Keratinocyte (primary cell): Measurements from ENCODE around the gene CCDC107. TPM values are rescaled to one million over a fixed set of nuclear protein-coding genes. Genes with fewer than 3 reads are reported as not detected.

Experiments
- DNase-seq: peaks from one replicate; pipeline ENCODE4 v3.0.0-alpha.2; 2011; ENCODE audit warnings: low read depth, missing footprints, low spot score
- FAIRE-seq: peaks from 2 replicates; lab custom pipeline; 2011; peaks lifted over from hg19 to GRCh38; lab: Jason Lieb, UNC
- H2AFZ ChIP-seq: 2 replicates; pipeline ENCODE4 v1.6.0; 2012; ENCODE audit warnings: low read length, control low read depth, inconsistent platforms; ENCODE audit not compliant: control insufficient read depth
- H3K27ac ChIP-seq: 2 replicates; pipeline ENCODE4 v1.5.1; 2011; ENCODE audit warnings: low read length; ENCODE audit not compliant: control insufficient read depth, insufficient read depth
- H3K27me3 ChIP-seq: 3 replicates; pipeline ENCODE4 v1.6.0; 2011; ENCODE audit warnings: low read length; ENCODE audit not compliant: control insufficient read depth, insufficient read depth; ENCODE audit errors: extremely low read depth
- H3K36me3 ChIP-seq, 2 experiments: 2 replicates in 1 of 2; 3 replicates in 1 of 2; pipeline ENCODE4 v1.5.1; 2011; ENCODE audit warnings: low read length in 2 of 2, mild to moderate bottlenecking in 1 of 2; ENCODE audit not compliant: control insufficient read depth in 2 of 2, insufficient read depth in 2 of 2; ENCODE audit errors: extremely low read depth in 1 of 2
- H3K4me1 ChIP-seq: 3 replicates; pipeline ENCODE4 v1.5.1; 2011; ENCODE audit warnings: low read length; ENCODE audit not compliant: control insufficient read depth, insufficient read depth; ENCODE audit errors: extremely low read depth
- H3K4me2 ChIP-seq: 3 replicates; pipeline ENCODE4 v1.6.0; 2011; ENCODE audit warnings: low read depth, low read length; ENCODE audit not compliant: control insufficient read depth, insufficient read depth; ENCODE audit errors: extremely low read depth
- H3K4me3 ChIP-seq, 3 experiments: fragments of 200-600 bp in 1 of 3; sonication (generic) in 1 of 3; 2 replicates in 2 of 3; 3 replicates in 1 of 3; pipeline ENCODE4 v1.5.1; 2011 to 2016; ENCODE audit warnings: low read length in 3 of 3, mild to moderate bottlenecking in 3 of 3, control low read depth in 2 of 3, inconsistent platforms in 1 of 3, low read depth in 1 of 3, mixed read lengths in 1 of 3, mixed run types in 1 of 3, moderate library complexity in 1 of 3; ENCODE audit not compliant: control insufficient read depth in 2 of 3, insufficient read depth in 2 of 3; ENCODE audit errors: extremely low read depth in 1 of 3
- H3K79me2 ChIP-seq: 2 replicates; pipeline ENCODE4 v1.6.0; 2012; ENCODE audit warnings: low read length; ENCODE audit not compliant: control insufficient read depth, insufficient read depth
- H3K9ac ChIP-seq: 3 replicates; pipeline ENCODE4 v1.6.0; 2011; ENCODE audit warnings: low read length; ENCODE audit not compliant: control insufficient read depth, insufficient read depth; ENCODE audit errors: extremely low read depth
- H3K9me1 ChIP-seq: 3 replicates; pipeline ENCODE4 v1.6.0; 2011; ENCODE audit warnings: low read length; ENCODE audit not compliant: control insufficient read depth, insufficient read depth; ENCODE audit errors: extremely low read depth
- H3K9me3 ChIP-seq: 2 replicates; pipeline ENCODE4 v1.5.1; 2012; ENCODE audit warnings: low read depth, low read length; ENCODE audit not compliant: control insufficient read depth
- H4K20me1 ChIP-seq: 3 replicates; pipeline ENCODE4 v1.6.0; 2011; ENCODE audit warnings: low read length; ENCODE audit not compliant: control insufficient read depth, insufficient read depth; ENCODE audit errors: extremely low read depth
- EZH2 ChIP-seq: IDR thresholded peaks from one replicate; pipeline ENCODE4 v1.6.1; 2012; ENCODE audit warnings: inconsistent platforms, mild to moderate bottlenecking, low read length, moderate library complexity
- dilution Hi-C: fragments of 300-500 bp; cut with MboI; formaldehyde crosslinking; loops from one replicate; pipeline ENCODE4 v1.7.0; 2020; ENCODE audit warnings: low sequenced_read_pairs; ENCODE audit not compliant: extremely low pct_ligation_motif_present
- polyA minus RNA-seq, 3 experiments: library from RNA; depleted of rRNA, polyadenylated mRNA; stranded (reverse); fragments of >200 nt; gene quantifications; 1 replicate in 1 of 3; 2 replicates in 1 of 3; 3 replicates in 1 of 3; pipeline ENCODE4 v1.2.3, GENCODE V29; 2011
- polyA plus RNA-seq, 5 experiments: library from polyadenylated mRNA; depleted of rRNA in 3 of 5; stranded (reverse) in 3 of 5; stranded (forward) in 1 of 5; unstranded in 1 of 5; fragments of >200 nt; gene quantifications; 1 replicate in 1 of 5; 2 replicates in 3 of 5; 3 replicates in 1 of 5; pipeline versions ENCODE4 v1.2.1 to v1.2.3, GENCODE V29; 2011 to 2012; ENCODE audit warnings: missing spikeins in 2 of 5, low read depth in 1 of 5, low replicate concordance in 1 of 5
- TF ChIP-seq, protein P1 (sequence below), 3 experiments: IDR thresholded peaks in 1 of 3; conservative IDR thresholded peaks in 1 of 3; optimal IDR thresholded peaks in 1 of 3; 2 replicates in 2 of 3; 3 replicates in 1 of 3; pipeline versions ENCODE3 to v1.5.1; 2011; ENCODE audit warnings: low read length in 3 of 3, mild to moderate bottlenecking in 3 of 3, moderate library complexity in 2 of 3, control low read depth in 1 of 3, inconsistent platforms in 1 of 3; ENCODE audit not compliant: insufficient read depth in 2 of 3; ENCODE audit errors: extremely low read depth in 1 of 3

Gene CCDC107, protein sequence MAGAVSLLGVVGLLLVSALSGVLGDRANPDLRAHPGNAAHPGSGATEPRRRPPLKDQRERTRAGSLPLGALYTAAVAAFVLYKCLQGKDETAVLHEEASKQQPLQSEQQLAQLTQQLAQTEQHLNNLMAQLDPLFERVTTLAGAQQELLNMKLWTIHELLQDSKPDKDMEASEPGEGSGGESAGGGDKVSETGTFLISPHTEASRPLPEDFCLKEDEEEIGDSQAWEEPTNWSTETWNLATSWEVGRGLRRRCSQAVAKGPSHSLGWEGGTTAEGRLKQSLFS
- polyA plus RNA-seq (10.5 to 14.3 TPM (median 14.1 TPM) in 3 replicates), polyA minus RNA-seq (2.4 to 7.8 TPM (median 4.0 TPM) in 3 replicates)
- polyA plus RNA-seq (2011; ENCODE audit: low read depth): 7.1 TPM
- 6.0 and 10.1 TPM in 2 replicates for polyA plus RNA-seq (2011; cell fraction: cytosol; rRNA removed)
- polyA plus RNA-seq (2011; cell fraction: nucleus; rRNA removed): 10.8 TPM in 2 replicates
- polyA plus RNA-seq (2012; ENCODE audit: low replicate concordance): 12.5 and 13.3 TPM in 2 replicates
- polyA minus RNA-seq (2011; cell fraction: cytosol; rRNA and poly(A)+ RNA removed): 13.6 TPM
- 3.0 and 3.6 TPM in 2 replicates for polyA minus RNA-seq (2011; cell fraction: nucleus; rRNA and poly(A)+ RNA removed)

DNA sequence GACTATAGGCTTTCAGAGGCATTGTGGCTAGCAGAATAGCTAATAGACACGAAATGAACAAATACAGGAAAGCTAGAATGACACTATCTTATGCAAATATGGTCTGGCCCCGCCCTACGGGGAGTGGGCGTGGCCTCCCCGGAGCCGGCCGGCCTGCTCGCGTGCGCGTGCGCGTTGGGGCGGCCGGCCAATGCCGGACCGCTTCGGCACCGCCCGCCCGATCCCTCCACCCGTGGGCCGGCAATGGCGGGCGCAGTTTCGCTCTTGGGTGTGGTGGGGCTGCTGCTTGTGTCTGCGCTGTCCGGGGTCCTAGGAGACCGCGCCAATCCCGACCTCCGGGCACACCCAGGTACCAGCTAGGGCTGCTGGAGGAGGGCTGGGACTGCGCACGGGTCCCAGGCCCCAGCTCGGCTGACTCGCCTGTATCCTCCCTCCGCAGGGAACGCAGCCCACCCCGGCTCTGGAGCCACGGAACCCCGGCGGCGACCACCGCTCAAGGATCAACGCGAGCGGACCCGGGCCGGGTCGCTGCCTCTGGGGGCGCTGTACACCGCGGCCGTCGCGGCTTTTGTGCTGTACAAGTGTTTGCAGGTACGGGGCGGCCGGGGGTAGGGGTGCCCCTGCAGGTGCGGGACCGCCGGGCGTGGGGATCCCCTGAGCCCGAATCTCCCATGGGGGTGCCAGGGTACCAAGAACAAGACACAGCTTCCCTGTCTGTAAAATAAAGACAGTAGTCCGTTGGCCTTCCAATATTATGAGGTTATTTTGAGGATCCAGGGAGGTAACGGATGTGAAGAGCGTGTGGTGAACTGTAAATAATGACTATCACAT lies at the start of gene CCDC107:
Gene CCDC107, plus strand, starts transcription at position 156 of the 831 bp plus-strand sequence. Its CDS starts 88 bp downstream, at position 244.
- H3K4me3 ChIP-seq: peak within 1 kb of the TSS; percentile 73 to 84 (median 81)
- TF ChIP-seq, protein P1, sequence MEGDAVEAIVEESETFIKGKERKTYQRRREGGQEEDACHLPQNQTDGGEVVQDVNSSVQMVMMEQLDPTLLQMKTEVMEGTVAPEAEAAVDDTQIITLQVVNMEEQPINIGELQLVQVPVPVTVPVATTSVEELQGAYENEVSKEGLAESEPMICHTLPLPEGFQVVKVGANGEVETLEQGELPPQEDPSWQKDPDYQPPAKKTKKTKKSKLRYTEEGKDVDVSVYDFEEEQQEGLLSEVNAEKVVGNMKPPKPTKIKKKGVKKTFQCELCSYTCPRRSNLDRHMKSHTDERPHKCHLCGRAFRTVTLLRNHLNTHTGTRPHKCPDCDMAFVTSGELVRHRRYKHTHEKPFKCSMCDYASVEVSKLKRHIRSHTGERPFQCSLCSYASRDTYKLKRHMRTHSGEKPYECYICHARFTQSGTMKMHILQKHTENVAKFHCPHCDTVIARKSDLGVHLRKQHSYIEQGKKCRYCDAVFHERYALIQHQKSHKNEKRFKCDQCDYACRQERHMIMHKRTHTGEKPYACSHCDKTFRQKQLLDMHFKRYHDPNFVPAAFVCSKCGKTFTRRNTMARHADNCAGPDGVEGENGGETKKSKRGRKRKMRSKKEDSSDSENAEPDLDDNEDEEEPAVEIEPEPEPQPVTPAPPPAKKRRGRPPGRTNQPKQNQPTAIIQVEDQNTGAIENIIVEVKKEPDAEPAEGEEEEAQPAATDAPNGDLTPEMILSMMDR (optimal IDR thresholded peaks at IDR 0.05 in 1 of 3, IDR thresholded peaks at IDR 0.05 in 1 of 3, conservative IDR thresholded peaks at IDR 0.05 in 1 of 3; ENCODE audit: extremely low read depth in 1 of 3, insufficient read depth in 2 of 3, low read length in 3 of 3): peak in 2 of 3 experiments; percentile 62 to 87
- no peak for TF ChIP-seq EZH2
- H3K9me3 ChIP-seq: no peaks in the 10 kb centered on the region
- H3K9me1 ChIP-seq: no peaks in the 10 kb centered on the region
- peaks cover 1 to 13% of the 10 kb centered on the region in 2 experiments for H3K36me3 ChIP-seq
- peak within 1 kb of the TSS; percentile 82 for H3K9ac ChIP-seq
- H3K4me1 ChIP-seq: peaks cover 13% of the 10 kb centered on the region
- H3K4me2 ChIP-seq: peak within 1 kb of the TSS; percentile 87
- H4K20me1 ChIP-seq: no peaks in the 10 kb centered on the region
- peaks cover 3% of the 10 kb centered on the region for H3K27me3 ChIP-seq
- DNase-seq (no peak), FAIRE-seq (no peak)
- peaks cover 2% of the 10 kb centered on the region for H3K79me2 ChIP-seq
- dilution Hi-C loops: no loop called here
- peak within 1 kb of the TSS; percentile 92 for H3K27ac ChIP-seq
- peak within 1 kb of the TSS; percentile 90 for H2AFZ ChIP-seq

DNA sequence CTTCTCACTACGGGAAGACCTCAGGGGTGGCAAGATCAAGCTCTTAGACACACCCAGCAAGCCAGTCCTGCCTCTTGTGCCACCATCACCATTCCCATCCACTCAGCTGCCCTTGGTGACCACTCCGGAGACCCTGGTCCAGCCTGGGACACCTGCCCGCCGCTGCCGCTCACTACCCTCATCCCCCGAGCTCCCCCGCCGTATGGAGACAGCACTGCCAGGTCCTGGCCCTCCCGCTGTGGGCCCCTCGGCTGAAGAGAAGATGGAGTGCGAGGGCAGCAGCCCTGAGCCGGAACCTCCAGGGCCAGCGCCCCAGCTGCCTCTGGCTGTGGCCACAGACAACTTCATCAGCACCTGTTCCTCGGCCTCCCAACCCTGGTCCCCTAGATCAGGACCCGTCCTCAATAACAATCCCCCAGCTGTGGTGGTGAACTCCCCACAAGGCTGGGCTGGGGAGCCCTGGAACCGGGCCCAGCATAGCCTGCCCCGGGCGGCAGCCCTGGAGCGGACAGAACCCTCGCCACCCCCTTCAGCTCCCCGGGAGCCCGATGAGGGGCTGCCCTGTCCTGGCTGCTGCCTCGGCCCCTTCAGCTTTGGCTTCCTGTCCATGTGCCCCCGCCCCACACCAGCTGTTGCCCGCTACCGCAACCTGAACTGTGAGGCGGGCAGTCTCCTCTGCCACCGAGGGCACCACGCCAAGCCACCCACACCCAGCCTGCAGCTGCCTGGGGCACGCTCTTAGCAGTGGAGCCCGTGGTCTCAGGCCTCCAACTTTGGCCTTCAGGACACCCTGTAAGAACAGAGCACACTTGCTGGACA lies 48.9 kb upstream of the CCDC107 start:
- Histone ChIP-seq H3K4me2 (no peak overlapping the region), H4K20me1 (no peaks in the 10 kb centered on the region)
- dilution Hi-C loops: no loop called here

More for the DNA sequence above, 48.9 kb upstream of the CCDC107 start:
- TF ChIP-seq, protein P1 (optimal IDR thresholded peaks at IDR 0.05 in 1 of 3, IDR thresholded peaks at IDR 0.05 in 1 of 3, conservative IDR thresholded peaks at IDR 0.05 in 1 of 3; ENCODE audit: extremely low read depth in 1 of 3, insufficient read depth in 2 of 3, low read length in 3 of 3): no peak
- TF ChIP-seq EZH2: no peak
- FAIRE-seq: no peak
- no peak overlapping the region for H3K9ac ChIP-seq
- no peak overlapping the region for H2AFZ ChIP-seq
- H3K27ac ChIP-seq: no peak overlapping the region
- no peaks in the 10 kb centered on the region for H3K27me3 ChIP-seq
- H3K9me3 ChIP-seq: no peaks in the 10 kb centered on the region
- H3K79me2 ChIP-seq: peaks cover 9% of the 10 kb centered on the region
- peaks cover 9 to 25% of the 10 kb centered on the region in 2 experiments for H3K36me3 ChIP-seq
- H3K9me1 ChIP-seq: no peaks in the 10 kb centered on the region
- H3K4me3 ChIP-seq: no peak overlapping the region
- H3K4me1 ChIP-seq: peaks cover 11% of the 10 kb centered on the region
- no peak for DNase-seq
